ENCODE data around the gene ATXN1.

DNA sequence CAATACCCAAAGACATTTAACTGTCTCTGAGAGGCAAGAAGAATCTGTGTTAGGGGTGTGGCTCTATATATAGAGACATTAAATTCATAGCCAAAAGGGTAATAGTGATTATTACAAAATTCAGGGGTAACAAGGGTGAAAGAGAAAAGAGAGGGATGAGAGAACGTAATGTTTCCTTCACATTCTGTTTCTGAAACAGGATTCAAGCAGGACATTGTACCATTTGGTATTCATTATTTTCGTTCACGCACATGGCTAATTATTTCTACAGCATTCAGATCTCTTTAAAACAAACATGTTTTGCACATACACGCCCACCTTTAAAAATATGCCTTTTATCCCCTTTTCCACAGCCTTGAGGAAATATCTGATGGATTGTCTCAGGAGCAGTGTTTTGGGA is 400.1 kb downstream of the ATXN1 start:
- TF ChIP-seq, protein P1, sequence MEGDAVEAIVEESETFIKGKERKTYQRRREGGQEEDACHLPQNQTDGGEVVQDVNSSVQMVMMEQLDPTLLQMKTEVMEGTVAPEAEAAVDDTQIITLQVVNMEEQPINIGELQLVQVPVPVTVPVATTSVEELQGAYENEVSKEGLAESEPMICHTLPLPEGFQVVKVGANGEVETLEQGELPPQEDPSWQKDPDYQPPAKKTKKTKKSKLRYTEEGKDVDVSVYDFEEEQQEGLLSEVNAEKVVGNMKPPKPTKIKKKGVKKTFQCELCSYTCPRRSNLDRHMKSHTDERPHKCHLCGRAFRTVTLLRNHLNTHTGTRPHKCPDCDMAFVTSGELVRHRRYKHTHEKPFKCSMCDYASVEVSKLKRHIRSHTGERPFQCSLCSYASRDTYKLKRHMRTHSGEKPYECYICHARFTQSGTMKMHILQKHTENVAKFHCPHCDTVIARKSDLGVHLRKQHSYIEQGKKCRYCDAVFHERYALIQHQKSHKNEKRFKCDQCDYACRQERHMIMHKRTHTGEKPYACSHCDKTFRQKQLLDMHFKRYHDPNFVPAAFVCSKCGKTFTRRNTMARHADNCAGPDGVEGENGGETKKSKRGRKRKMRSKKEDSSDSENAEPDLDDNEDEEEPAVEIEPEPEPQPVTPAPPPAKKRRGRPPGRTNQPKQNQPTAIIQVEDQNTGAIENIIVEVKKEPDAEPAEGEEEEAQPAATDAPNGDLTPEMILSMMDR (IDR thresholded peaks at IDR 0.05), result no peak
- TF ChIP-seq POLR2AphosphoS5 (IDR thresholded peaks at IDR 0.05), result no peak
- TF ChIP-seq POLR2A (IDR thresholded peaks at IDR 0.05), result no peak

Data from transverse colon (tissue), 4 donors.